Sigmoid colon (tissue), 4 donors: ENCODE data around the gene MEIOB.

ENCODE experiments used
- EP300 ChIP-seq, 4 donors: sonication (generic); formaldehyde crosslinking; IDR thresholded peaks; one replicate each; pipeline ENCODE4 v1.6.1; 2017; ENCODE audit warnings: antibody characterized with exemption in 4 of 4
- POLR2A ChIP-seq, 2 donors: fragments of 450-650 bp; IDR thresholded peaks; one replicate each; pipeline ENCODE4 v1.6.1; 2016; ENCODE audit warnings: antibody characterized with exemption in 2 of 2, mild to moderate bottlenecking in 2 of 2, moderate library complexity in 2 of 2
- POLR2AphosphoS5 ChIP-seq, 4 donors: sonication (generic); formaldehyde crosslinking; IDR thresholded peaks; one replicate each; pipeline ENCODE4 v1.6.1; 2017; ENCODE audit warnings: antibody characterized with exemption in 4 of 4
- TF ChIP-seq, protein P1 (sequence below), 4 experiments: fragments of 450-650 bp in 3 of 4; fragments of 200-600 bp in 1 of 4; IDR thresholded peaks; one replicate each; pipeline ENCODE4 v1.5.1; 2016 to 2019; ENCODE audit warnings: antibody characterized with exemption in 4 of 4, mild to moderate bottlenecking in 3 of 4, moderate library complexity in 2 of 4

DNA sequence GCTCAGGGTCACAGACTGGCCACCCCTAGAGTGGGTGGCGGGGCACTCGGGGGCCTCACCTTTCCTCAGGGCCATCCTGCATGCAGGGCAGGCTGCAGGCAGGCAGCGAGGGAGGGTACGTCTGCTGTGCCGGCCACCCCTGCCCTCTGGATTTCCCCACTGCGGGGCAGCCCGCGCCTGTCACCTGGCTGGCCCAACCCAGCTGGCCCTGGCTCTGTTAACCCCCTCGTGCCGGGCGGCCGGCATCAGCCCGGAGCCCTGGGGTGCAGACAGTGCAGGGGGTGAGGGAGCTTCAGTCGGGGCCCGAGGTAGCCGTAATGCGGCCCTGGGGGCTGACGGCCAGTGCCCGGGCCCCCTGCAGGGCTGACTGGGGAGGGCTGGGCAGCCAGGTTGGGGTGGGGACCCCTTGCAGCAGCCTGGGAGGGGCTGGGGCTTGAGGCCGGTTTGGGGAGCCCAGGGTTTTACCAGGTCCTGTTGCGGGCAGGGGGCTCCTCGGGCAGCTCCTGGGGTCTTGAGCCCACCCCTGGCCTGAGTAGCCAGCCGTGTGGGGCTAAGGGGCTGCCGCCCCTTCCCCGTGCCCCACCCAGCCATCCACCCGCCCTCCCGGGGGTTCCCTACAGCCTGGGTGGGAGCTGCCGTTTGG is 78.3 kb downstream of the MEIOB start, which contains the start of gene IGFALS:
- TF ChIP-seq, protein P1, sequence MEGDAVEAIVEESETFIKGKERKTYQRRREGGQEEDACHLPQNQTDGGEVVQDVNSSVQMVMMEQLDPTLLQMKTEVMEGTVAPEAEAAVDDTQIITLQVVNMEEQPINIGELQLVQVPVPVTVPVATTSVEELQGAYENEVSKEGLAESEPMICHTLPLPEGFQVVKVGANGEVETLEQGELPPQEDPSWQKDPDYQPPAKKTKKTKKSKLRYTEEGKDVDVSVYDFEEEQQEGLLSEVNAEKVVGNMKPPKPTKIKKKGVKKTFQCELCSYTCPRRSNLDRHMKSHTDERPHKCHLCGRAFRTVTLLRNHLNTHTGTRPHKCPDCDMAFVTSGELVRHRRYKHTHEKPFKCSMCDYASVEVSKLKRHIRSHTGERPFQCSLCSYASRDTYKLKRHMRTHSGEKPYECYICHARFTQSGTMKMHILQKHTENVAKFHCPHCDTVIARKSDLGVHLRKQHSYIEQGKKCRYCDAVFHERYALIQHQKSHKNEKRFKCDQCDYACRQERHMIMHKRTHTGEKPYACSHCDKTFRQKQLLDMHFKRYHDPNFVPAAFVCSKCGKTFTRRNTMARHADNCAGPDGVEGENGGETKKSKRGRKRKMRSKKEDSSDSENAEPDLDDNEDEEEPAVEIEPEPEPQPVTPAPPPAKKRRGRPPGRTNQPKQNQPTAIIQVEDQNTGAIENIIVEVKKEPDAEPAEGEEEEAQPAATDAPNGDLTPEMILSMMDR (IDR thresholded peaks at IDR 0.05), result no peak
- TF ChIP-seq POLR2A (IDR thresholded peaks at IDR 0.05), result no peak
- TF ChIP-seq POLR2AphosphoS5 (IDR thresholded peaks at IDR 0.05), result no peak
- TF ChIP-seq EP300 (IDR thresholded peaks at IDR 0.05), result no peak
